GM13977 (cell line): ENCODE measurements around the gene SPATA46.

Source experiments
- DNase-seq: peaks from one replicate; pipeline ENCODE4 v3.0.0; 2012; ENCODE audit warnings: low spot score
- in situ Hi-C: fragments of 300-500 bp; cut with MboI; formaldehyde crosslinking; loops from one replicate; pipeline ENCODE4 v1.12.0; 2022; ENCODE audit warnings: low sequenced_read_pairs, low pct_unique_long_range_greater_than_20kb, mixed read lengths, inconsistent platforms; ENCODE audit not compliant: unreplicated experiment
- TF ChIP-seq, protein P1 (sequence below): IDR thresholded peaks from 2 replicates; pipeline ENCODE4 v1.5.1; 2012; ENCODE audit warnings: mild to moderate bottlenecking, control low read depth; ENCODE audit not compliant: insufficient read depth; ENCODE audit errors: extremely low read depth, missing control alignments

Gene SPATA46

DNA sequence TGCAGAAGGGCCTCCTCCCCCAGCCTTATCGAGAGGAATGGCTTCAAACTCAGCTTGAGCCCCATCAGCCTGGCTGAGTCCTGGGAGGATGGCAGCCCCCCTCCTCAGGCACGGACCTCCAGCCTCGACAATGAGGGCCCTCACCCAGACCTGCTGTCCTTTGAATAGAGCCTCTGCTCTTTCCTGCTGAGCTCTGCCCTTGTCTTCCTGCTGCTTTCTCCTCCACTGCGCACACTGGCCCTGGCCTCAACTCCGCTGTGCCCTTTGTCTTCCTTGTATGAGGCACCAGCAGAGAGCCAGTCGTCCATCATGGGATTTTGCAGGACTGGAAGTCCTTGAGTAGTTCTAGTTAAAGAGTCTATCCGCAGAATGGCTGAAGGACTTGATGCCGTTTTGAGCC is 6.9 kb upstream of the SPATA46 start:
- TF ChIP-seq, protein P1, sequence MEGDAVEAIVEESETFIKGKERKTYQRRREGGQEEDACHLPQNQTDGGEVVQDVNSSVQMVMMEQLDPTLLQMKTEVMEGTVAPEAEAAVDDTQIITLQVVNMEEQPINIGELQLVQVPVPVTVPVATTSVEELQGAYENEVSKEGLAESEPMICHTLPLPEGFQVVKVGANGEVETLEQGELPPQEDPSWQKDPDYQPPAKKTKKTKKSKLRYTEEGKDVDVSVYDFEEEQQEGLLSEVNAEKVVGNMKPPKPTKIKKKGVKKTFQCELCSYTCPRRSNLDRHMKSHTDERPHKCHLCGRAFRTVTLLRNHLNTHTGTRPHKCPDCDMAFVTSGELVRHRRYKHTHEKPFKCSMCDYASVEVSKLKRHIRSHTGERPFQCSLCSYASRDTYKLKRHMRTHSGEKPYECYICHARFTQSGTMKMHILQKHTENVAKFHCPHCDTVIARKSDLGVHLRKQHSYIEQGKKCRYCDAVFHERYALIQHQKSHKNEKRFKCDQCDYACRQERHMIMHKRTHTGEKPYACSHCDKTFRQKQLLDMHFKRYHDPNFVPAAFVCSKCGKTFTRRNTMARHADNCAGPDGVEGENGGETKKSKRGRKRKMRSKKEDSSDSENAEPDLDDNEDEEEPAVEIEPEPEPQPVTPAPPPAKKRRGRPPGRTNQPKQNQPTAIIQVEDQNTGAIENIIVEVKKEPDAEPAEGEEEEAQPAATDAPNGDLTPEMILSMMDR: no peak
- no peak for DNase-seq
- in situ Hi-C loops: no loop called here

DNA sequence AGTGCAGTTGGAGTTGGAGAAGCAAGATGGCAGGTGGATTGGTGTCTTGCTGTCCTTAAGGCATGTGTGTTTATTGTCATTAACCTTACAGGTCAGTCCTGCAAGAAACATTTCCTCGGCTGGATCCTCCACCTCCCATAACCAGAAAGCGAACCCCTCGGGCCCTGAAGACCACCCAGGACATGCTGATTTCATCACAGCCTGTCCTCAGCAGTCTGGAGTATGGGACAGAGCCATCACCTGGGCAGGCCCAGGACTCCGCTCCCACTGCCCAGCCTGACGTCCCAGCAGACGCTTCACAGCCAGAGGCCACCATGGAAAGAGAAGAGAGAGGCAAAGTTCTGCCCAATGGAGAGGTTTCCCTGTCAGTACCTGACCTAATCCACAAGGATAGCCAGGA is 6.4 kb upstream of the SPATA46 start:
- in situ Hi-C loops: no loop called here
- no peak for DNase-seq
- TF ChIP-seq, protein P1: no peak

DNA sequence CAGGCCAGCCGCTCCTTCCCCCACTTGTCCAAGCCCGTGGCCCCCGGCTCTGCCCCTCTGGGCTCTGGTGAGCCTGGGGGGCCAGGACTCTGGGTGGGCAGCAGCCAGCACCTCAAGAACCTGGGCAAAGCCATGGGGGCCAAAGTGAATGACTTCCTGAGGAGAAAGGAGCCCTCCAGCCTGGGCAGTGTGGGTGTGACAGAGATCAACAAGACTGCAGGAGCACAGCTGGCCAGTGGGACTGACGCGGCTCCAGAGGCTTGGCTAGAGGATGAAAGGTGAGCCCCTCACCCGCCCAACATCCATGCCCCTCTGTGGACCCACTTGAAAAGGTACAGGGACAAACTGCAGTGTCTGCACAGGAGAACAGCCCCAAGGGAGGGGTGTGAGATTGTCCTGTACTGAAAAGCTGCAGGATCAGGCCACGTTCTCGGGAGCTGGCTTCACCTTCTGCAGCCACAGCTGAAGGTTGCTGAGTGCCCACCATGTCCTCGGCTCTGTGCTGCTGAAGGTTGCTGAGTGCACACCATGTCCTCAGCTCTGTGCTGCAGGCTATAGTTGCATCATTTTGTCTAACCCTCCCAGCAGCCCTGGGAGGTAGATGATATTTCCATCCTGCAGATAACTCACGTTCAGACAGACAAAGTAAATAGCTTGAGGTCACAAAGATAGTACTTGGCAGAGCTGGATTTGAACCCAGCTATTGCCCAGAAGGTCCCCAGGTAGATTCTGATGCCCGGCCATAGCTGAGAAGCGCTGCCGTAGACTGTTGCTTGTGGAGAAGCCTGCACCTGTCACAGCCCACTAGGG is 5.5 kb upstream of the SPATA46 start:
- no peak for DNase-seq
- in situ Hi-C loops: no loop called here
- TF ChIP-seq, protein P1: no peak

DNA sequence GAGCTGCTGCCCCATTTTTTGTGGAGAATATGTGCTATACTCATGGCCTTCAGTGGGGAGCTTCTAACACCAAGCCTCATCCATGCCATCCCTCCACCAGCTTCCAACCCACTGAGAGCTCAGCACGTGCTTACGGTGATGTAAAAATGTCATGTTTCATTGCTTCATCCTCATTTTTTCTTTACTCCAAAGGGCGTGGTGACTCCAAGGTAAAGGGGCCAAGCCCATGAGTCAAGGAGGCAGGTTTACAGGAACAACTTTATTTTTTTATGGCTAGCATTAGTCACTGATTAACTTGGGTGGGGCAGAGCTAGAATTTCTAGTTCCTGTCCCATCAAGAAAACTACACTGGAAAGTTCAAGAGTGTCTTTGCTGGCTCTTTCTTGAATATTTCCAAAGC is 4.7 kb upstream of the SPATA46 start, which contains the start of gene C1orf226:
TSS of gene C1orf226 (plus strand) at position 346 of the 400 bp plus-strand sequence. CDS start 174 bp downstream, outside the sequence.
- in situ Hi-C loops: no loop called here
- DNase-seq: no peak
- TF ChIP-seq, protein P1: no peak

DNA sequence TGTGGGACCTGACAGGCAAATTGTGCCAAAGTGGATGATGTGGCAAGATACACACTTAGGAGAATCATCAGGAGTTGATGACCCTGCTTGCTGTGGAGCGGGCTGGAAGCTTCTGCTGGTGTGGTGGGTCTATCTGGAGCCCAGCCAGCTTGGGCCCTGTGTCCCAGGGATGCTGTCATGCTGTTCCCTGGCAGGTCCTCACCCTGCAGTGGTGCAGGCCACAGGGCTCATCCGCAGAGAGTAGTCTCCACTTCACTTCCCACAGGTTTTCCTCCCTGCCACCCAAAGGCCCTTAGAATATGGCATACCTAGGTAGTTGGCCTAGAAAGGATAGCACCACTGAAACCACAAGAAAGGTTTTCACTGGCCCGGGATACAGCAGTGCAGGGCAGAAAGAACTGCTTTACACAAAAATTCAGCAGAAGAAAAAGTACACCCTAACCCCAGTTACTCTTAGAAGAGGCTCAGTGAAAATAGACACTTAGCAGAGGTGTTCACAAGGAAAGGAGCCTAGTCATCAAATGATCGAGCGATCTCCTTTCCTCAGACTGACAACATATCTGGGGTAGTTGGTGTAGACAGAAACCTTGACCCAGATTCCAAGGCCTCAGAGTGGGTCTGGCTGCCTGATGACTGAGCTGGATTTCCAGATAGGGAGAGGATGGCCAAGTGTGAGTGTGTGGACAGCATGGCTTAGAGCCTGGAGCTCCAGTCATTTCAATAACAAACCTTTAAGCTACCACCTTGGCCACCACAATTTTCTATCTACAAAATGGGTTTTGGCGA is 3.6 kb upstream of the SPATA46 start:
- in situ Hi-C loops: no loop called here
- no peak for DNase-seq
- TF ChIP-seq, protein P1: no peak

DNA sequence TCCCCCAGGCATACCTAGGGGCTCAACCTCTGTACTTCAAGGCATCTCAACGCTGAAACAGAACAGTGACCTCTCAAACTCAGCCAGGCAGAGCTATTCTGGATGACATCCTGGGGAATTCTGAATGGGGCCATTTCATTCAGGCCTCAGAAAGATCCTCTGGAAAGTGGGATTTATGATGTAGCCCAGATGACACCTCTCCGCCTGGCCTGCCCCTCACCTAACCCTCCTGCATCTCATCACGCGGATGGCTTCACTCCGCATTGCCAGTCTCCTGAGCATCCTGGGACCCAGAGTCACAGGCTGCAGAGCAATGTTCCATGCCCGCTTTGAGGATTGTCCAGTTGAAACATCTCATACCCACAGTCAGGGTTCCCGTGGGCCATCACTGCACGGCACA is 1.2 kb downstream of the SPATA46 start:
- in situ Hi-C loops: no loop called here
- DNase-seq: no peak
- TF ChIP-seq, protein P1: no peak
